ENCODE data around the gene EXOC6. TPM values are rescaled to one million over a fixed set of nuclear protein-coding genes. Genes with fewer than 3 reads are reported as not detected.

Gene EXOC6
- total RNA-seq, 1 experiment from 2014 or later: 12.9 TPM

- TF ChIP-seq REST (IDR thresholded peaks at IDR 0.05; ENCODE audit: low read depth) (no peak), ZBTB33 (IDR thresholded peaks at IDR 0.05; ENCODE audit: extremely low read depth, insufficient replicate concordance, low read length) (no peak), POLR2A (IDR thresholded peaks at IDR 0.05; ENCODE audit: borderline replicate concordance, extremely low read depth, insufficient read depth, insufficient read length) (no peak), CEBPB (IDR thresholded peaks at IDR 0.05; ENCODE audit: low read depth) (no peak), ELF1 (IDR thresholded peaks at IDR 0.05; ENCODE audit: borderline replicate concordance, low read depth) (no peak), SIN3A (IDR thresholded peaks at IDR 0.05; ENCODE audit: low read depth) (no peak), ZFX (IDR thresholded peaks at IDR 0.05) (no peak), ZNF274 (IDR thresholded peaks at IDR 0.05; ENCODE audit: low read depth, low read length) (no peak)
Measured at GRCh38 chr10:92868557-92868956, 20.2 kb downstream of the EXOC6 start (continued).

DNA sequence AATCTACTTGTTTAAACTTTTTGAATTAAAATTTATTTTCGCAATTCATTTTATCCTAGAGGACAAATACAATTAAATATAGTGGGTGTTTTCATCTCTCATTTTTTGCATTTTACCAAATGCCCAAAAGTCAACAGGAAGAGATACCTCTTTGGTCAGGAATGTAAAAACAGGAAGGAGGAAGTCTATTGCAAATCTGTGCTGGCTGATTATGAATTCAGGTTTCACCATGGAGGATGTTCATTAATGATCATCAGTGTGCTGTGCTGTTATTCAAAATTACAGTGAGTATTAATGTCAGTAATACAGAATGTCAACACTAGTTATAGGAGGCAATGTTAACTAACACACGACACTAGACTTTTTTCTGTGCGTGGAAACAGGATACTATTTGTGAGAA lies 24.7 kb downstream of the EXOC6 start:
- no peak overlapping the region for H3K9ac ChIP-seq (ENCODE audit: low read length)
- POLR2A ChIA-PET: no interaction called here
- H3K4me3 ChIP-seq (replicated peaks in 1 of 2; ENCODE audit: low read depth in 1 of 2, low read length in 2 of 2): no peak overlapping the region
- ATAC-seq (no peak), DNase-seq (ENCODE audit: low read depth, low spot score) (no peak)
- H3K4me2 ChIP-seq (ENCODE audit: low read length): no peak overlapping the region
- no TSS peak for BruUV-seq (replicated peaks)
- H3K9me2 ChIP-seq (ENCODE audit: insufficient read depth): no peaks in the 10 kb centered on the region
- RAD21 ChIA-PET (ENCODE audit: low non-redundant PET in 1 of 2, low total read pairs in 2 of 2, uncharacterized antibody in 2 of 2, unreplicated experiment in 2 of 2): no interaction called here
- H3K79me2 ChIP-seq (ENCODE audit: insufficient read depth, low read length): peaks cover 10% of the 10 kb centered on the region; the same call in 1 of the 2 replicates
- CTCF ChIA-PET: no interaction called here
- H3K27ac ChIP-seq (ENCODE audit: low read depth, low read length): no peak overlapping the region
- intact Hi-C loops (cut with micrococcal nuclease): no loop called here
- H3K36me3 ChIP-seq (ENCODE audit: control insufficient read depth in 1 of 2, insufficient read depth in 2 of 2, low read length in 2 of 2): no peaks in the 10 kb centered on the region
- H4K20me1 ChIP-seq (ENCODE audit: insufficient read depth): no peaks in the 10 kb centered on the region
- peaks cover 8 to 16% of the 10 kb centered on the region in 2 experiments; a peak in 3 of 4 replicates for H3K4me1 ChIP-seq (ENCODE audit: control insufficient read depth in 1 of 2, insufficient read depth in 2 of 2, low read length in 2 of 2)
- H3K9me3 ChIP-seq (ENCODE audit: control insufficient read depth in 1 of 2, insufficient read depth in 1 of 2, low read depth in 1 of 2, low read length in 2 of 2): no peaks in the 10 kb centered on the region
- H3K27me3 ChIP-seq (ENCODE audit: insufficient read depth, low read length): no peaks in the 10 kb centered on the region
- H2AFZ ChIP-seq (ENCODE audit: low read depth, low read length, poor library complexity, severe bottlenecking): no peak overlapping the region
- no peak for TF ChIP-seq EGR1 (IDR thresholded peaks at IDR 0.05; ENCODE audit: low read depth)
- no peak for TF ChIP-seq EZH2 (IDR thresholded peaks at IDR 0.05)
- no peak for TF ChIP-seq ELF1 (IDR thresholded peaks at IDR 0.05; ENCODE audit: borderline replicate concordance, low read depth)
- no peak for TF ChIP-seq CBX3 (IDR thresholded peaks at IDR 0.05; ENCODE audit: low read depth)
- TF ChIP-seq POLR2A (IDR thresholded peaks at IDR 0.05; ENCODE audit: borderline replicate concordance, extremely low read depth, insufficient read depth, insufficient read length): no peak
- no peak for TF ChIP-seq REST (IDR thresholded peaks at IDR 0.05; ENCODE audit: low read depth)
- TF ChIP-seq FOSL1 (IDR thresholded peaks at IDR 0.05; ENCODE audit: low read depth): no peak
- no peak for TF ChIP-seq CEBPB (IDR thresholded peaks at IDR 0.05; ENCODE audit: low read depth)
- TF ChIP-seq ZFX (IDR thresholded peaks at IDR 0.05): no peak
- no peak for TF ChIP-seq ZNF274 (IDR thresholded peaks at IDR 0.05; ENCODE audit: low read depth, low read length)
- TF ChIP-seq JUND (IDR thresholded peaks at IDR 0.05): no peak
- TF ChIP-seq YY1 (IDR thresholded peaks at IDR 0.05; ENCODE audit: extremely low read depth, insufficient replicate concordance, low read depth, low read length): no peak
- no peak for TF ChIP-seq RAD21 (IDR thresholded peaks at IDR 0.05; ENCODE audit: low read depth)
- TF ChIP-seq, protein P1, sequence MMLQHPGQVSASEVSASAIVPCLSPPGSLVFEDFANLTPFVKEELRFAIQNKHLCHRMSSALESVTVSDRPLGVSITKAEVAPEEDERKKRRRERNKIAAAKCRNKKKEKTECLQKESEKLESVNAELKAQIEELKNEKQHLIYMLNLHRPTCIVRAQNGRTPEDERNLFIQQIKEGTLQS (IDR thresholded peaks at IDR 0.05): no peak
- TF ChIP-seq SRF (IDR thresholded peaks at IDR 0.05; ENCODE audit: low read depth): no peak
